OCI-LY7 (cell line): ENCODE data around the gene PARP14.

Experiments
- CTCF ChIP-seq: fragments of 200-600 bp; sonication (generic); conservative IDR thresholded peaks from 2 replicates; pipeline ENCODE4 v1.5.1; 2014; ENCODE audit warnings: mild to moderate bottlenecking, antibody characterized with exemption, low read length, moderate library complexity, mixed read lengths
- EZH2phosphoT487 ChIP-seq: fragments of 200-600 bp; sonication (generic); IDR thresholded peaks from 2 replicates; pipeline ENCODE4 v1.6.1; 2018; ENCODE audit warnings: low read depth, borderline replicate concordance, mild to moderate bottlenecking, mixed run types, antibody characterized with exemption, low read length, moderate library complexity, mixed read lengths

- TF ChIP-seq CTCF, result no peak
- TF ChIP-seq EZH2phosphoT487, result no peak
Measured at GRCh38 chr3:122730240-122730639, 49.6 kb downstream of the PARP14 start.
